ENCODE measurements around the gene ZBTB7A.

Gene ZBTB7A

GRCh38 chr19:4054441-4055208, 12.1 kb downstream of the ZBTB7A start:
- no peak for DNase-seq (ENCODE audit: low read depth in 2 of 2)

- DNase-seq (ENCODE audit: low read depth in 2 of 2), result no peak
These were observed 13.0 kb downstream of the ZBTB7A start for GRCh38 chr19:4053423-4054324.

- DNase-seq (ENCODE audit: low read depth in 2 of 2), result no peak
These were observed 13.7 kb downstream of the ZBTB7A start for GRCh38 chr19:4052993-4053422.

- DNase-seq (ENCODE audit: low read depth in 2 of 2), result no peak
These were observed 14.3 kb downstream of the ZBTB7A start for GRCh38 chr19:4052114-4052992.

- DNase-seq (ENCODE audit: low read depth in 2 of 2), result no peak
These were observed 15.3 kb downstream of the ZBTB7A start for GRCh38 chr19:4051175-4052101.

GRCh38 chr19:4049432-4049831, 17.3 kb downstream of the ZBTB7A start:
- DNase-seq (ENCODE audit: low read depth in 2 of 2), result no peak

GRCh38 chr19:4046946-4047683, 19.6 kb downstream of the ZBTB7A start:
- no peak for DNase-seq (ENCODE audit: low read depth in 2 of 2)

- DNase-seq (ENCODE audit: low read depth in 2 of 2), result no peak
These were observed 20.4 kb downstream of the ZBTB7A start for GRCh38 chr19:4046362-4046691.

GRCh38 chr19:4045597-4046361, 20.9 kb downstream of the ZBTB7A start:
- no peak for DNase-seq (ENCODE audit: low read depth in 2 of 2)

- DNase-seq (ENCODE audit: low read depth in 2 of 2), result no peak
These were observed 21.7 kb downstream of the ZBTB7A start for GRCh38 chr19:4044990-4045465.

- DNase-seq (ENCODE audit: low read depth in 2 of 2), result no peak
These were observed 22.6 kb downstream of the ZBTB7A start for GRCh38 chr19:4043966-4044715.

GRCh38 chr19:4043401-4043800, 23.3 kb downstream of the ZBTB7A start:
- no peak for DNase-seq (ENCODE audit: low read depth in 2 of 2)

- no peak for DNase-seq (ENCODE audit: low read depth in 2 of 2)
These were observed 24.0 kb downstream of the ZBTB7A start for GRCh38 chr19:4042731-4043082.

GRCh38 chr19:4042064-4042730, 24.5 kb downstream of the ZBTB7A start:
- no peak for DNase-seq (ENCODE audit: low read depth in 2 of 2)

- DNase-seq (ENCODE audit: low read depth in 2 of 2), result no peak
These were observed 27.9 kb downstream of the ZBTB7A start for GRCh38 chr19:4038661-4039423.

GRCh38 chr19:4038057-4038456, 28.6 kb downstream of the ZBTB7A start:
- no peak for DNase-seq (ENCODE audit: low read depth in 2 of 2)

- DNase-seq (ENCODE audit: low read depth in 2 of 2), result no peak
These were observed 29.3 kb downstream of the ZBTB7A start for GRCh38 chr19:4037301-4037949.
